GM10248 (cell line): ENCODE measurements around the gene LTK.

Source experiments
- CTCF ChIA-PET: fragments of 300-600 bp; sonication (Branson Sonifier 250); formaldehyde crosslinking; extraction: SDS; loops from one replicate; lab custom pipeline; 2021; ENCODE audit warnings: antibody characterized with exemption; lab: Yijun Ruan, JAX
- POLR2A ChIA-PET: fragments of 350-650 bp; sonication (Branson Sonifier 250); formaldehyde crosslinking; extraction: SDS; loops from one replicate; lab custom pipeline; 2020; ENCODE audit warnings: antibody characterized with exemption; lab: Yijun Ruan, JAX
- DNase-seq: peaks from one replicate; pipeline ENCODE4 v3.0.0; 2012; ENCODE audit errors: extremely low spot score
- CTCF ChIP-seq: IDR thresholded peaks from 2 replicates; pipeline ENCODE4 v1.5.1; 2012; ENCODE audit warnings: mild to moderate bottlenecking, low read depth; ENCODE audit errors: extremely low read depth, missing control alignments, control extremely low read depth

The LTK gene

GRCh38 chr15:41494922-41495735 is 18.5 kb downstream of the LTK start:
- ChIA-PET CTCF (interaction anchor here (1.2 to 3.2 kb wide), 3 partner anchors 10 to 29 kb away, joined by 3 to 10 read pairs (median 7); no protein-coding TSS in a partner anchor), POLR2A (interaction anchor here (0.6 kb wide), 1 partner anchor 17 kb away, joined by 5 read pairs; no protein-coding TSS in a partner anchor)
- DNase-seq: peak; percentile 62
- no peak for TF ChIP-seq CTCF

- TF ChIP-seq CTCF: no peak
- CTCF ChIA-PET: interaction anchor here (1.2 to 3.2 kb wide), 2 partner anchors 11 to 28 kb away, joined by 3 to 10 read pairs; no protein-coding TSS in a partner anchor
- DNase-seq: peak; percentile 60
These were observed 19.3 kb downstream of the LTK start for GRCh38 chr15:41494190-41494921.

GRCh38 chr15:41493902-41494189 is 19.8 kb downstream of the LTK start:
- DNase-seq: no peak
- POLR2A ChIA-PET: interaction anchor here (0.9 kb wide), 1 partner anchor 9 kb away, joined by 6 read pairs; no protein-coding TSS in a partner anchor
- CTCF ChIA-PET: interaction anchor here (1.2 to 3.2 kb wide), 4 partner anchors 12 to 588 kb away, joined by 3 to 10 read pairs (median 3); no protein-coding TSS in a partner anchor
- no peak for TF ChIP-seq CTCF

More at GRCh38 chr15:41494190-41494921, 19.3 kb downstream of the LTK start:
- POLR2A ChIA-PET: interaction anchor here (0.6 to 0.9 kb wide), 3 partner anchors 10 to 102 kb away, joined by 4 to 6 read pairs (median 5); no protein-coding TSS in a partner anchor

GRCh38 chr15:41493205-41493901 is 20.3 kb downstream of the LTK start, which contains the start of gene ITPKA:
ITPKA (plus strand) TSS chr15:41493874; CDS start chr15:41493928, 54 bp downstream.
- CTCF ChIA-PET: interaction anchor here (1.2 to 3.2 kb wide), 5 partner anchors 12 to 588 kb away, joined by 3 to 10 read pairs (median 3); no protein-coding TSS in a partner anchor
- DNase-seq: peak; percentile 95
- POLR2A ChIA-PET: interaction anchor here (0.6 to 0.9 kb wide), 2 partner anchors 9 to 780 kb away, joined by 6 read pairs; no protein-coding TSS in a partner anchor
- no peak for TF ChIP-seq CTCF

GRCh38 chr15:41492597-41493204 is 20.9 kb downstream of the LTK start:
- no peak for DNase-seq
- ChIA-PET CTCF (interaction anchor here (1.2 to 3.2 kb wide), 6 partner anchors 11 to 587 kb away, joined by 3 to 10 read pairs (median 3); no protein-coding TSS in a partner anchor), POLR2A (interaction anchor here (0.6 kb wide), 1 partner anchor 780 kb away, joined by 6 read pairs; no protein-coding TSS in a partner anchor)
- no peak for TF ChIP-seq CTCF
